H1 (cell line): ENCODE results near the gene ARHGAP8. TPM values are rescaled to one million over a fixed set of nuclear protein-coding genes. Genes with fewer than 3 reads are reported as not detected.
A peak's percentile ranks its signal among the peaks of the same experiment; 100 is the strongest.

Experiments
- CTCF ChIA-PET: fragments of 300-600 bp; sonication (Branson Sonifier 250); formaldehyde crosslinking; loops from one replicate; lab custom pipeline; 2021; ENCODE audit not compliant: partially characterized antibody; lab: Charles Lee
- POLR2A ChIA-PET: fragments of 300-600 bp; sonication (Branson Sonifier 250); formaldehyde crosslinking; loops from one replicate; lab custom pipeline; 2021; ENCODE audit warnings: inconsistent platforms; ENCODE audit not compliant: partially characterized antibody; lab: Charles Lee
- DNase-seq, 2 experiments: peaks; one replicate each; pipeline versions ENCODE4 v3.0.0 to v3.0.0-alpha.2; 2010 to 2022; ENCODE audit warnings: low spot score in 2 of 2, low read depth in 1 of 2, mixed read lengths in 1 of 2
- FAIRE-seq: peaks from 2 replicates; lab custom pipeline; 2011; peaks lifted over from hg19 to GRCh38; lab: Jason Lieb, UNC
- H2AFZ ChIP-seq: 2 replicates; pipeline ENCODE4 v1.8.1; 2012; ENCODE audit warnings: low read length, inconsistent platforms
- H2AK5ac ChIP-seq: 2 replicates; pipeline ENCODE4 v1.6.1; 2013; ENCODE audit warnings: low read depth, low read length
- H2BK120ac ChIP-seq: replicated peaks from 2 replicates; pipeline ENCODE3; 2013; ENCODE audit warnings: low read depth, low read length, inconsistent platforms
- H2BK12ac ChIP-seq: 2 replicates; pipeline ENCODE4 v1.6.1; 2013; ENCODE audit warnings: low read depth, low read length
- H2BK15ac ChIP-seq: 2 replicates; pipeline ENCODE4 v1.6.1; 2013; ENCODE audit warnings: low read length
- H2BK20ac ChIP-seq: 2 replicates; pipeline ENCODE4 v1.6.1; 2013; ENCODE audit warnings: low read length
- H2BK5ac ChIP-seq: 2 replicates; pipeline ENCODE4 v1.6.1; 2013; ENCODE audit warnings: low read depth, low read length
- H3K14ac ChIP-seq: 2 replicates; pipeline ENCODE4 v1.6.1; 2013; ENCODE audit warnings: inconsistent platforms; ENCODE audit not compliant: insufficient read length
- H3K18ac ChIP-seq: 2 replicates; pipeline ENCODE4 v1.6.1; 2013; ENCODE audit warnings: low read length; ENCODE audit errors: extremely low read depth
- H3K23ac ChIP-seq: 2 replicates; pipeline ENCODE4 v1.6.1; 2013; ENCODE audit warnings: inconsistent platforms; ENCODE audit not compliant: insufficient read length
- H3K23me2 ChIP-seq: 2 replicates; pipeline ENCODE4 v1.6.1; 2013; ENCODE audit warnings: low read depth, low read length
- H3K27ac ChIP-seq: 2 replicates; pipeline ENCODE4 v1.6.1; 2011; ENCODE audit warnings: low read depth, low read length, inconsistent platforms
- H3K27me3 ChIP-seq, 4 experiments: replicated peaks in 1 of 4; 1 replicate in 1 of 4; 2 replicates in 3 of 4; pipeline versions ENCODE4 v1.6.1 to v1.8.1; 2011 to 2013; ENCODE audit warnings: low read length in 3 of 4, mild to moderate bottlenecking in 3 of 4, inconsistent platforms in 2 of 4, mixed read lengths in 2 of 4, moderate library complexity in 1 of 4; ENCODE audit not compliant: control insufficient read depth in 3 of 4, insufficient read depth in 3 of 4; ENCODE audit errors: extremely low read depth in 1 of 4
- H3K36me3 ChIP-seq, 4 experiments: 2 replicates each; pipeline versions ENCODE4 v1.6.1 to v1.8.1; 2011 to 2013; ENCODE audit warnings: mild to moderate bottlenecking in 4 of 4, low read length in 3 of 4, moderate library complexity in 2 of 4, control low read depth in 1 of 4, inconsistent platforms in 1 of 4; ENCODE audit not compliant: insufficient read depth in 4 of 4, control insufficient read depth in 2 of 4
- H3K4ac ChIP-seq: replicated peaks from 2 replicates; pipeline ENCODE3; 2013; ENCODE audit warnings: low read length, low read depth, mixed read lengths, inconsistent platforms; ENCODE audit not compliant: insufficient read length
- H3K4me1 ChIP-seq, 4 experiments: replicated peaks in 1 of 4; 1 replicate in 1 of 4; 2 replicates in 3 of 4; pipeline versions ENCODE4 v1.6.1 to v1.8.1; 2011 to 2013; ENCODE audit warnings: low read length in 3 of 4, inconsistent platforms in 2 of 4, mixed read lengths in 1 of 4; ENCODE audit not compliant: insufficient read depth in 4 of 4, control insufficient read depth in 3 of 4
- H3K4me2 ChIP-seq, 2 experiments: 2 replicates each; pipeline versions ENCODE4 v1.6.1 to v1.8.1; 2011 to 2013; ENCODE audit warnings: low read depth in 2 of 2, low read length in 2 of 2, control low read depth in 1 of 2, inconsistent platforms in 1 of 2, mild to moderate bottlenecking in 1 of 2; ENCODE audit not compliant: insufficient read depth in 1 of 2
- H3K4me3 ChIP-seq, 4 experiments: fragments of 200-600, 300-600 bp in 1 of 4; sonication (generic), shearing (Covaris generic), sonication (Bioruptor Twin) in 1 of 4; 2 replicates each; pipeline versions ENCODE4 v1.5.1 to v1.8.1; 2011 to 2016; ENCODE audit warnings: low read length in 4 of 4, low read depth in 3 of 4, control low read depth in 2 of 4, inconsistent platforms in 2 of 4, mild to moderate bottlenecking in 2 of 4, mixed read lengths in 1 of 4, moderate library complexity in 1 of 4; ENCODE audit not compliant: insufficient read depth in 2 of 4; ENCODE audit errors: extremely low read depth in 1 of 4
- H3K56ac ChIP-seq: replicated peaks from 2 replicates; pipeline ENCODE3; 2013; ENCODE audit warnings: low read depth, mild to moderate bottlenecking, mixed read lengths, low read length, inconsistent platforms; ENCODE audit not compliant: insufficient read length
- H3K79me1 ChIP-seq: 2 replicates; pipeline ENCODE4 v1.6.1; 2013; ENCODE audit warnings: low read depth, low read length, control low read depth
- H3K79me2 ChIP-seq, 2 experiments: 2 replicates each; pipeline versions ENCODE4 v1.6.1 to v1.8.1; 2012 to 2013; ENCODE audit warnings: low read length in 2 of 2, mild to moderate bottlenecking in 2 of 2, inconsistent platforms in 1 of 2; ENCODE audit not compliant: insufficient read depth in 2 of 2, control insufficient read depth in 1 of 2
- H3K9ac ChIP-seq, 4 experiments: replicated peaks in 1 of 4; 1 replicate in 1 of 4; 2 replicates in 3 of 4; pipeline versions ENCODE4 v1.6.1 to v1.8.1; 2011 to 2013; ENCODE audit warnings: low read depth in 3 of 4, low read length in 3 of 4, control low read depth in 2 of 4, mild to moderate bottlenecking in 2 of 4, moderate library complexity in 2 of 4, inconsistent platforms in 1 of 4; ENCODE audit errors: extremely low read depth in 1 of 4
- H3K9me3 ChIP-seq, 2 experiments: 2 replicates each; pipeline versions ENCODE4 v1.6.1 to v1.8.1; 2012 to 2013; ENCODE audit warnings: mild to moderate bottlenecking in 2 of 2, moderate library complexity in 2 of 2, control low read depth in 1 of 2, inconsistent platforms in 1 of 2, low read depth in 1 of 2, low read length in 1 of 2, mixed read lengths in 1 of 2; ENCODE audit not compliant: insufficient read depth in 2 of 2
- H4K20me1 ChIP-seq, 2 experiments: replicated peaks in 1 of 2; 2 replicates each; pipeline versions ENCODE3 to v1.8.1; 2011 to 2013; ENCODE audit warnings: inconsistent platforms in 2 of 2, low read length in 2 of 2, mild to moderate bottlenecking in 1 of 2; ENCODE audit not compliant: insufficient read depth in 2 of 2, control insufficient read depth in 1 of 2
- H4K5ac ChIP-seq: 2 replicates; pipeline ENCODE4 v1.6.1; 2013; ENCODE audit warnings: low read length, low read depth, mixed read lengths, inconsistent platforms; ENCODE audit not compliant: insufficient read length
- H4K8ac ChIP-seq: 2 replicates; pipeline ENCODE4 v1.8.0; 2013; ENCODE audit warnings: mild to moderate bottlenecking, moderate library complexity, low read length, inconsistent platforms; ENCODE audit not compliant: insufficient read depth; ENCODE audit errors: extremely low read depth
- H4K91ac ChIP-seq: replicated peaks from 2 replicates; pipeline ENCODE3; 2013; ENCODE audit warnings: low read length, mixed read lengths, inconsistent platforms; ENCODE audit not compliant: insufficient read length
- ASH2L ChIP-seq: fragments of 200-600, 300-600 bp; sonication (generic); IDR thresholded peaks from one replicate; pipeline ENCODE4 v1.7.1; 2017; ENCODE audit warnings: low read length
- BRCA1 ChIP-seq: IDR thresholded peaks from 2 replicates; pipeline ENCODE4 v1.6.1; 2012; ENCODE audit warnings: low read depth, low read length, improper control_type of control experiment
- GTF2F1 ChIP-seq: IDR thresholded peaks from 2 replicates; pipeline ENCODE4 v1.6.1; 2012; ENCODE audit warnings: low read depth, low read length, improper control_type of control experiment, borderline replicate concordance
- JUN ChIP-seq: IDR thresholded peaks from 2 replicates; pipeline ENCODE4 v1.6.1; 2011; ENCODE audit warnings: low read depth, mild to moderate bottlenecking, improper control_type of control experiment, low read length
- KDM5A ChIP-seq: fragments of 200-600 bp; IDR thresholded peaks from 2 replicates; pipeline ENCODE4 v1.7.1; 2012; ENCODE audit warnings: mild to moderate bottlenecking, low read length, inconsistent platforms, mixed read lengths
- SIN3A ChIP-seq, 2 experiments: IDR thresholded peaks in 1 of 2; conservative IDR thresholded peaks in 1 of 2; 2 replicates each; pipeline ENCODE4 v1.6.1; 2011 to 2012; ENCODE audit warnings: low read length in 2 of 2, improper control_type of control experiment in 1 of 2, low read depth in 1 of 2, mild to moderate bottlenecking in 1 of 2
- SP4 ChIP-seq: IDR thresholded peaks from 2 replicates; pipeline ENCODE4 v1.6.1; 2012; ENCODE audit warnings: low read length, inconsistent platforms
- WGBS, 2 experiments: shearing (Covaris generic) in 1 of 2; methylation state at CpG; one replicate each; pipeline versions ENCODE4 v1.1.6 to v1.1.7; 2013 to 2015; ENCODE audit warnings: low lambda C conversion rate in 2 of 2, mixed read lengths in 2 of 2, inconsistent platforms in 1 of 2, low coverage in 1 of 2, missing lambda C conversion rate in 1 of 2; ENCODE audit not compliant: insufficient replicate concordance in 2 of 2, insufficient coverage in 1 of 2, insufficient read length in 1 of 2; ENCODE audit errors: extremely low coverage in 1 of 2, missing lambda C conversion rate in 1 of 2; 5-methylcytosine and 5-hydroxymethylcytosine counted together
- polyA plus RNA-seq, 7 experiments: library from polyadenylated mRNA; depleted of rRNA in 3 of 7; stranded (reverse) in 5 of 7; unstranded in 2 of 7; fragments of >200 nt in 5 of 7; fragments of 200-250 nt in 2 of 7; gene quantifications; 1 replicate in 5 of 7; 2 replicates in 1 of 7; 4 replicates in 1 of 7; pipeline versions ENCODE4 v1.2.1 to v1.2.3, GENCODE V29; 2011 to 2013; ENCODE audit warnings: missing spikeins in 2 of 7, mixed read lengths in 2 of 7
- total RNA-seq: library from RNA; stranded (reverse); fragmentation: NEBNext Ultra II Directional; extraction: Animal tissue kit (Norgen Biotek cat#: 25700); gene quantifications from 2 replicates; pipeline ENCODE4 v1.2.1, GENCODE V29; 2021
- TF ChIP-seq, protein P1 (sequence below): IDR thresholded peaks from 2 replicates; pipeline ENCODE4 v1.6.1; 2012; ENCODE audit warnings: inconsistent platforms
- TF ChIP-seq, protein P2 (sequence below), 3 experiments: IDR thresholded peaks; 1 replicate in 2 of 3; 2 replicates in 1 of 3; pipeline versions ENCODE4 v1.5.1 to v1.6.1; 2011; ENCODE audit warnings: low read length in 3 of 3, mild to moderate bottlenecking in 3 of 3, inconsistent platforms in 2 of 3, low read depth in 1 of 3, moderate library complexity in 1 of 3; ENCODE audit not compliant: insufficient read depth in 1 of 3; ENCODE audit errors: control extremely low read depth in 1 of 3

Gene ARHGAP8
- total and polyA plus RNA-seq, 2 of the 8 experiments (the other 6 are each of a cell fraction or from before 2014, with no cell fraction given), result 35.6 to 47.7 TPM

DNA sequence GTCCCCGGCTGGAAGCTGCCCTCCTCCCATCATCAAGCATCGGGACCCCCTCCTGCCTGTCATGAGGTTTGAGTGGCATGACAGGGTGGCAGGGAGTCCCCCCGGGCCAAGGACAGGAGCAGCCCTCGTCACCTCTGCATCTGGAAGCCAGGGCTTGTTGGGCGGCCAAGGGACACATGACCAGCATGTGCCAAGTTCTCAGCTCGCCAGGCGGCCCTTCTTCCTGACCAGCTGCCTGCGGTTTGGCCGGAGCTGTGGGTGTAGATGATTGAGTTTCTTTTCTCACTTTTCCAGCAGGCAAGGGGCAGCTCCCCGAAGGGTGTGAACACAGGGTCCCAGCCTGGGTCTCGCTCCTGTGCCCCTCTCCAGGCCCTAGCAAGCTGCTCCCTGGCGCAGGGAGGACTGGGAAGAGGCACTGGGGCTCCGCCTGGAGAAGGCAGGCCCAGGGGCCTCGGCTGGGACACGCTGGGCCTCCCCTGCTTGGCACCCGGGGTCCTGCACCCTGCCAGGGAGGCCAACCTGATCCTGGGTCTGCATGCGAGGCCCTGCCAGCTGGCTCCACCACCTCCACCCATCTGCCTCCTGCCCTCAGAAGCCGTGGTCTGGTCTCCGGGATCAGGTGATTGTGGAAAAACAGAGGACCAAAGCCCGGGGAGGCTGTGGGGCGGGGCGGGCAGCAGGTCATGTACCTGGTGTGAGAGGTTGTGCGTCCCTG, 13.4 kb downstream of the ARHGAP8 start:
- H2BK20ac ChIP-seq, result no peak overlapping the region
- H4K8ac ChIP-seq, result peak overlapping the region; percentile 74; the same call in 1 of the 2 replicates
- H2BK120ac ChIP-seq, result no peak overlapping the region
- DNase-seq (no peak), FAIRE-seq (no peak)
- no peak overlapping the region for H3K27ac ChIP-seq
- H3K4me1 ChIP-seq, result peaks cover 2 to 14% (median 7%) of the 10 kb centered on the region in 4 experiments; a peak in 5 of 7 replicates
- H3K23ac ChIP-seq, result no peak overlapping the region
- no peak overlapping the region for H2BK15ac ChIP-seq
- CTCF ChIA-PET, result interaction anchor here (1.5 kb wide), 1 partner anchor 11 kb away, joined by 7 read pairs; no protein-coding TSS in a partner anchor
- H3K14ac ChIP-seq, result no peak overlapping the region
- no peak overlapping the region for H4K91ac ChIP-seq
- H4K5ac ChIP-seq, result no peak overlapping the region
- H2BK12ac ChIP-seq, result no peak overlapping the region
- no peak overlapping the region for H3K4ac ChIP-seq
- no peaks in the 10 kb centered on the region for H3K27me3 ChIP-seq
- peaks cover 8% of the 10 kb centered on the region in 2 experiments for H4K20me1 ChIP-seq
- WGBS, 2 experiments, result 94% methylated on average over 21 of the region's 23 CpGs; no CpG with 5 or more reads in 1 of the 2 experiments
- H3K79me1 ChIP-seq, result peaks cover 8% of the 10 kb centered on the region
- no peak overlapping the region; the same call in 1 of the 2 replicates for H3K18ac ChIP-seq
- H3K4me2 ChIP-seq, result no peak overlapping the region; a peak in 1 of 4 replicates
- no peak overlapping the region for H3K56ac ChIP-seq
- POLR2A ChIA-PET, result interaction anchor here (0.7 to 1.1 kb wide), 4 partner anchors 10 to 33 kb away, joined by 3 to 4 read pairs (median 4); partner anchors contain the start of gene ARHGAP8
- peaks cover 0 to 29% of the 10 kb centered on the region in 2 experiments; a peak in 2 of 4 replicates for H3K79me2 ChIP-seq
- H3K9ac ChIP-seq, result no peak overlapping the region
- H3K23me2 ChIP-seq, result no peaks in the 10 kb centered on the region
- H2AFZ ChIP-seq, result no peak overlapping the region
- H2BK5ac ChIP-seq, result peak overlapping the region; percentile 60; the same call in 1 of the 2 replicates
- no peaks in the 10 kb centered on the region for H3K36me3 ChIP-seq
- H3K4me3 ChIP-seq, result no peak overlapping the region
- no peaks in the 10 kb centered on the region for H3K9me3 ChIP-seq
- no peak overlapping the region; the same call in 1 of the 2 replicates for H2AK5ac ChIP-seq
- TF ChIP-seq, protein P1, sequence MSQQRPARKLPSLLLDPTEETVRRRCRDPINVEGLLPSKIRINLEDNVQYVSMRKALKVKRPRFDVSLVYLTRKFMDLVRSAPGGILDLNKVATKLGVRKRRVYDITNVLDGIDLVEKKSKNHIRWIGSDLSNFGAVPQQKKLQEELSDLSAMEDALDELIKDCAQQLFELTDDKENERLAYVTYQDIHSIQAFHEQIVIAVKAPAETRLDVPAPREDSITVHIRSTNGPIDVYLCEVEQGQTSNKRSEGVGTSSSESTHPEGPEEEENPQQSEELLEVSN, result no peak
- TF ChIP-seq BRCA1, result no peak
- TF ChIP-seq KDM5A, result no peak
- no peak for TF ChIP-seq GTF2F1
- TF ChIP-seq ASH2L, result no peak
- no peak for TF ChIP-seq SIN3A (conservative IDR thresholded peaks at IDR 0.05 in 1 of 2, IDR thresholded peaks at IDR 0.05 in 1 of 2; ENCODE audit: low read depth in 1 of 2, low read length in 2 of 2)
- no peak for TF ChIP-seq JUN
- TF ChIP-seq SP4, result no peak
- TF ChIP-seq, protein P2, sequence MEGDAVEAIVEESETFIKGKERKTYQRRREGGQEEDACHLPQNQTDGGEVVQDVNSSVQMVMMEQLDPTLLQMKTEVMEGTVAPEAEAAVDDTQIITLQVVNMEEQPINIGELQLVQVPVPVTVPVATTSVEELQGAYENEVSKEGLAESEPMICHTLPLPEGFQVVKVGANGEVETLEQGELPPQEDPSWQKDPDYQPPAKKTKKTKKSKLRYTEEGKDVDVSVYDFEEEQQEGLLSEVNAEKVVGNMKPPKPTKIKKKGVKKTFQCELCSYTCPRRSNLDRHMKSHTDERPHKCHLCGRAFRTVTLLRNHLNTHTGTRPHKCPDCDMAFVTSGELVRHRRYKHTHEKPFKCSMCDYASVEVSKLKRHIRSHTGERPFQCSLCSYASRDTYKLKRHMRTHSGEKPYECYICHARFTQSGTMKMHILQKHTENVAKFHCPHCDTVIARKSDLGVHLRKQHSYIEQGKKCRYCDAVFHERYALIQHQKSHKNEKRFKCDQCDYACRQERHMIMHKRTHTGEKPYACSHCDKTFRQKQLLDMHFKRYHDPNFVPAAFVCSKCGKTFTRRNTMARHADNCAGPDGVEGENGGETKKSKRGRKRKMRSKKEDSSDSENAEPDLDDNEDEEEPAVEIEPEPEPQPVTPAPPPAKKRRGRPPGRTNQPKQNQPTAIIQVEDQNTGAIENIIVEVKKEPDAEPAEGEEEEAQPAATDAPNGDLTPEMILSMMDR (IDR thresholded peaks at IDR 0.05; ENCODE audit: control extremely low read depth in 1 of 3, insufficient read depth in 1 of 3, low read depth in 1 of 3, low read length in 3 of 3), result no peak
